GM13976 (cell line): Measurements from ENCODE around the gene TBC1D10B.
"Not testable (repeated sequence)": the region's sequence is repeated elsewhere in the genome, so short reads cannot be mapped to it uniquely, and the experiment has no call there.

Experiments
- DNase-seq: peaks from one replicate; pipeline ENCODE4 v3.0.0; 2012; ENCODE audit warnings: low spot score
- in situ Hi-C: fragments of 300-500 bp; cut with MboI; formaldehyde crosslinking; loops from one replicate; pipeline ENCODE4 v1.12.0; 2022; ENCODE audit warnings: low sequenced_read_pairs, mixed read lengths, inconsistent platforms; ENCODE audit not compliant: unreplicated experiment
- TF ChIP-seq, protein P1 (sequence below): IDR thresholded peaks from 2 replicates; pipeline ENCODE4 v1.5.1; 2012; ENCODE audit warnings: borderline replicate concordance, mild to moderate bottlenecking; ENCODE audit not compliant: insufficient read depth; ENCODE audit errors: extremely low read depth, missing control alignments, control extremely low read depth

Gene TBC1D10B

DNA sequence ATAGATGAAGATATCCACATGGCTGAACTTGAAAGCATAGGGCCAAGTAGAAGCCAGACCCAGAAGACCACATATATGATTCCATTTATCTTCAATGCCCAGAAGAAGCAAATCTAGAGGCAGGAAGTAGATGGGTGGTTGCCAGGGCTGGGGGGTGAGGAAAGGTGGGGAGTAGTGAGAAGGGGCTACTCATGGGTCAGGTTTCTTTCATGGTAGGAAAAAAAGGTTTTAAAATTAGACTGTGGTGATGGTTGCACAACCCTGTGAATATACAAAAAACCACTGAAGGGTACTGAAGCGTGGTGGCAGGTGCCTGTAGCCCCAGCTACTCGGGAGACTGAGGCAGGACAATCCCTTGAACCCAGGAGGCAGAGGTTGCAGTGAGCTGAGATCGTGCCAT, 20.6 kb downstream of the TBC1D10B start:
- in situ Hi-C loops = no loop called here
- TF ChIP-seq, protein P1, sequence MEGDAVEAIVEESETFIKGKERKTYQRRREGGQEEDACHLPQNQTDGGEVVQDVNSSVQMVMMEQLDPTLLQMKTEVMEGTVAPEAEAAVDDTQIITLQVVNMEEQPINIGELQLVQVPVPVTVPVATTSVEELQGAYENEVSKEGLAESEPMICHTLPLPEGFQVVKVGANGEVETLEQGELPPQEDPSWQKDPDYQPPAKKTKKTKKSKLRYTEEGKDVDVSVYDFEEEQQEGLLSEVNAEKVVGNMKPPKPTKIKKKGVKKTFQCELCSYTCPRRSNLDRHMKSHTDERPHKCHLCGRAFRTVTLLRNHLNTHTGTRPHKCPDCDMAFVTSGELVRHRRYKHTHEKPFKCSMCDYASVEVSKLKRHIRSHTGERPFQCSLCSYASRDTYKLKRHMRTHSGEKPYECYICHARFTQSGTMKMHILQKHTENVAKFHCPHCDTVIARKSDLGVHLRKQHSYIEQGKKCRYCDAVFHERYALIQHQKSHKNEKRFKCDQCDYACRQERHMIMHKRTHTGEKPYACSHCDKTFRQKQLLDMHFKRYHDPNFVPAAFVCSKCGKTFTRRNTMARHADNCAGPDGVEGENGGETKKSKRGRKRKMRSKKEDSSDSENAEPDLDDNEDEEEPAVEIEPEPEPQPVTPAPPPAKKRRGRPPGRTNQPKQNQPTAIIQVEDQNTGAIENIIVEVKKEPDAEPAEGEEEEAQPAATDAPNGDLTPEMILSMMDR = no peak
- no peak for DNase-seq

- TF ChIP-seq, protein P1 = no peak
- in situ Hi-C loops = no loop called here
- no peak for DNase-seq
These were observed 21.4 kb downstream of the TBC1D10B start for GRCh38 chr16:30348929-30349328.

DNA sequence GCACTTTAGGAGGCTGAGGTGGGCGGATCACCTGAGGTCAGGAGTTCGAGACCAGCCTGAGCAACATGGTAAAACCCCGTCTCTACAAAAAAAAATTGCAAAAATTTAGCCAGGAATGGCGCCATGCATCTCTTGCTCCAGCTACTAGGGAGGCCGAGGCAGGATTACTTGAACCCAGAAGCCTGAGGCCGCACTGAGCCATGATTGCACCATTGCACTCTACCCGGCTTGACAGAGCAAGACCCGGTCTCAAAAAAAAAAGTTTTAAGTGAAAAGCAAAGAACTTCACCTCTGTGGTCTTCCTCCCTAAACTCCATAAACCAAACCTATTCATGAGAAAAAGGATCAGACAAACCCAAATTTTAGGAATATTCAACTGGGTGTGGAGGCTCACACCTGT, 22.2 kb downstream of the TBC1D10B start:
- in situ Hi-C loops = no loop called here
- TF ChIP-seq, protein P1 = no peak

GRCh38 chr16:30346286-30346685, 24.0 kb downstream of the TBC1D10B start:
- TF ChIP-seq, protein P1 = no peak
- in situ Hi-C loops = no loop called here
- no peak for DNase-seq

More for the DNA sequence above, 22.2 kb downstream of the TBC1D10B start:
- DNase-seq = no peak

DNA sequence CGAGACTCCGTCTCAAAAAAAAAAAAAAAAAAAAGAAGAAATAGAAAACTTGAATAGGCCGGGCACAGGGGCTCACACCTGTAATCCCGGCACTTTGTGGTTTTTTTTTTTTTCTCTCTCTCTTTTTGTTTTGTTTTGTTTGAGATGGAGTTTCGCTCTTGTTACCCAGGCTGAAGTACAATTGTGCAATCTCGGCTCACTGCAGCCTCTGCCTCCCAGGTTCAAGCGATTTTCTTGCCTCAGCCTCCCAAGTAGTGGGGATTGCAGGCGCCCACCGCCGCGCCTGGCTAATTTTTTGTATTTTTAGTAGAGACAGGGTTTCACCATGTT, 26.8 kb downstream of the TBC1D10B start:
- in situ Hi-C loops = not testable (repeated sequence)

GRCh38 chr16:30342751-30343490, 27.4 kb downstream of the TBC1D10B start:
- in situ Hi-C loops = no loop called here
- DNase-seq = no peak
- TF ChIP-seq, protein P1 = no peak

More for the DNA sequence above, 26.8 kb downstream of the TBC1D10B start:
- DNase-seq = not testable (repeated sequence)

- in situ Hi-C loops, DNase-seq: not testable (repeated sequence)
These were observed 28.3 kb downstream of the TBC1D10B start for GRCh38 chr16:30341971-30342370.

- in situ Hi-C loops = no loop called here
- no peak for DNase-seq
- TF ChIP-seq, protein P1 = no peak
These were observed 29.7 kb downstream of the TBC1D10B start for GRCh38 chr16:30340621-30341020.

GRCh38 chr16:30338715-30339114, 31.6 kb downstream of the TBC1D10B start:
- in situ Hi-C loops, DNase-seq: not testable (repeated sequence)

DNA sequence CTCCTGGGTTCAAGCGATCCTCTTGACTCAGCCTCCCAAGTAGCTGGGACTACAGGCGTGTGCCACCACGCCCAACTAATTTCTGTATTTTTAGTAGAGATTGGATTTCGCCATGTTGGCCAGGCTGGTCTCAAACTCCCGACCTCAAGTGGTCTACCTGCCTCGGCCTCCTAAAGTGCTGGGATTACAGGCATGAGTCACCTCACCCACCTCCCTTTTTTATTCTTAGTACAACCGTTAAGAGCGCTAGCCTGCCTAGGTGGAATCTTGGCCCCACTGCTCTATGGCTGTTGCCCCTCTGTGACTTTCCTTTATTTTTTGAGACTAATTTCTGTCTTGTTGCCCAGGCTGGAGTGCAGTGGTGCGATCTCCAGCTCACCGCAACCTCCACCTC, 32.3 kb downstream of the TBC1D10B start:
- in situ Hi-C loops, DNase-seq: not testable (repeated sequence)
